NCI-H748 (cell line): ENCODE data around the gene PRDX5.
"Not testable (repeated sequence)": the region's sequence is repeated elsewhere in the genome, so short reads cannot be mapped to it uniquely, and the experiment has no call there.

Experiments used
- DNase-seq: peaks from one replicate; lab custom pipeline; 2025; ENCODE audit not compliant: unreplicated experiment; lab: John Stamatoyannopoulos, UW

Gene PRDX5

GRCh38 chr11:64305075-64305690 lies 12.7 kb upstream of the PRDX5 start, which contains the start of gene ESRRA:
Gene ESRRA, plus strand, starts transcription at chr11:64305524. Its CDS starts 1,656 bp downstream, at chr11:64307180.
- DNase-seq = peak; percentile 100

GRCh38 chr11:64305691-64306562 lies 12.0 kb upstream of the PRDX5 start:
- DNase-seq = peak; percentile 72

- DNase-seq = no peak
Observed at GRCh38 chr11:64306563-64306875, 11.4 kb upstream of the PRDX5 start.

- DNase-seq = peak; percentile 17
Observed at GRCh38 chr11:64306876-64307622, 10.9 kb upstream of the PRDX5 start.

GRCh38 chr11:64307795-64308194 lies 10.1 kb upstream of the PRDX5 start:
- not testable (repeated sequence) for DNase-seq

- DNase-seq = no peak
Observed at GRCh38 chr11:64312947-64313346, 5.0 kb upstream of the PRDX5 start.

GRCh38 chr11:64313491-64314145 lies 4.3 kb upstream of the PRDX5 start:
- no peak for DNase-seq

GRCh38 chr11:64314146-64314804 lies 3.6 kb upstream of the PRDX5 start:
- DNase-seq = no peak

GRCh38 chr11:64314805-64315561 lies 2.9 kb upstream of the PRDX5 start:
- DNase-seq = no peak

GRCh38 chr11:64315667-64316526 lies 2.0 kb upstream of the PRDX5 start:
- DNase-seq = not testable (repeated sequence)

- DNase-seq = peak; percentile 50
Observed at GRCh38 chr11:64316672-64317324, 1.1 kb upstream of the PRDX5 start.

GRCh38 chr11:64317325-64317960 lies 478 bp upstream of the PRDX5 start, which contains the start of gene TRMT112:
Gene TRMT112, minus strand, starts transcription at chr11:64317559. Its CDS starts 33 bp downstream, at chr11:64317526.
- peak; percentile 99 for DNase-seq

GRCh38 chr11:64318766-64319761 lies 1.1 kb downstream of the PRDX5 start:
- peak; percentile 23 for DNase-seq

GRCh38 chr11:64320556-64320955 lies 2.6 kb downstream of the PRDX5 start:
- no peak for DNase-seq

- no peak for DNase-seq
Observed at GRCh38 chr11:64321026-64321425, 3.1 kb downstream of the PRDX5 start.

GRCh38 chr11:64321533-64321932 lies 3.6 kb downstream of the PRDX5 start:
- DNase-seq = no peak

GRCh38 chr11:64322925-64323260 lies 5.0 kb downstream of the PRDX5 start:
- no peak for DNase-seq
